ENCODE measurements around the gene OPN1SW. TPM values are rescaled to one million over a fixed set of nuclear protein-coding genes. Genes with fewer than 3 reads are reported as not detected.

Gene OPN1SW, protein sequence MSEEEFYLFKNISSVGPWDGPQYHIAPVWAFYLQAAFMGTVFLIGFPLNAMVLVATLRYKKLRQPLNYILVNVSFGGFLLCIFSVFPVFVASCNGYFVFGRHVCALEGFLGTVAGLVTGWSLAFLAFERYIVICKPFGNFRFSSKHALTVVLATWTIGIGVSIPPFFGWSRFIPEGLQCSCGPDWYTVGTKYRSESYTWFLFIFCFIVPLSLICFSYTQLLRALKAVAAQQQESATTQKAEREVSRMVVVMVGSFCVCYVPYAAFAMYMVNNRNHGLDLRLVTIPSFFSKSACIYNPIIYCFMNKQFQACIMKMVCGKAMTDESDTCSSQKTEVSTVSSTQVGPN
- polyA plus RNA-seq = 0.97 and 2.2 TPM in 2 replicates

DNA sequence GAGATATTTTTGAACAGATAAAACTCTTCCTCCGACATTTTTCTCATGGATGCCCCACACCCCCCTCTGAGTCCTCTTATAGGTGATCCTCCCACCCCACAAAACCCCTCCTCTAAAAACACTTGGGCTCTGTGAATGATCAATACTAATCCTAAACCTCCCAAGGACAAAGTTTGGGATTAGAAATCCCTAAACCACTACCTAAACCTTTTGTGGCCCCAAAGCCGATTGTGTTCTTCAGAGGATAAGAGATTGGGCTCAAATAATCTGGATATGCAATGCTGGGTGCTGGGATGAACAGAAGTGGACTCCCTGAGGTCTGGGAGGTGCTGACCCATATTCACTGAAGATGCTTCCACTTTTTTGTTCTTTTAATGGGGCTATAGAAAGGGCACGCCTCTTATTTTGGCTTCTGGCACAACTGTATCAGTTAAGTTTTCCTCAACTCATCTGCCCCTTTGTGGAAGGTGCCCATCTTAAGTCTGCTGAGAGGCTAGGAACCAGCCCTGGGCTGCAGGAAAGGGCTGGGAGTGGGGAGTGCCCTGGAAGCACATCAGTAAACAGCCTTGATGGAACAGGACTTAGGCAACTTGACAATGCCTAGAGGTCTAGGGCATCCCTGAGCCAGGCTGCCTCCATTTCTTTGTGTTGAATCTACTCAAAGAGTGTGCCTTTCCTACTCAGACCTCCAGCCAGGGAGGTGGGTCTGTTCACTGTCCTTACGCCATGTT lies at the start of gene OPN1SW:
Gene OPN1SW (minus strand): TSS at position 51 of the 731 bp plus-strand sequence. CDS start 13 bp downstream, at position 38.

DNA sequence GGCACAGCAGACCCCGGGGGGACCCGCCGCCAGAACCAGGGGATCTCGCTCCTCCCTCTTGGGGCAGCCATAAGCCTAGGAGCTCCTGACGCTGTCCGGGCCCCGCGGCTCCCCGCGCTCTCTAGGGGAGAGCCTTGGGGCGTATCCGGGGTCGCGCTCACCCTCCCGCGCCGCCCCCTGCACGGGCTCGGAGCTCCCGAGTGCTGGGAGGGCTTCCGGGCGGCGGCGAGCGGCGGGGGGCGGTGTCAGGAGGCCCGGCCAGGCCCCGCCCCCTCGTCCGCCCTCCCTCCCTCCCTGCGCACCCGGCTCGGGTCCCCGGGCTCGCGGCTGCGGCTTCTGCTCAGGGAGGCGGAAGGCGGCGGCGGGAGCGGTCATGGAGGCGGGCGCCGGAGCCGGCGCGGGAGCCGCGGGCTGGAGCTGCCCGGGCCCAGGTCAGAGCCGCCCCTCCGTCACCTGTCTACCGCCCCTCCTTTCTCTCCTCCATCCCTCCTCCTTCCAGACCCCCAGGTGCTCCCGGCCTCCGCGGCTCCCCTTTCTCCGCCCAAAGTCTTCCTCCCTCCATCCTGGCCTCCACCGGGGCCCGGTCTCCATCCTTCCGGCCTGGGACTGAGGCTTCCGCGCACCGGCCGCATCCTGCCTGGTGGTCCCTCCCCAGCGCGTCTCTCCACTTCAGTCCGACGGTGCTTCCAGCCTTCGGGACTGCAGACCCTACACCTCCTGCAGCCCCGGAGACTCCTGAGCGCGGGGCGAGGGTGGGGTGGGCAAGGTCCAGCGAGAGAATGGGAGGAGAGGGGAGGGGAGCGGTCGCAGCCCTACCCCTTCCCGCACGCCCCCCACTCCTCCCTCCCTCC lies 15.8 kb upstream of the OPN1SW start, which contains the start of gene CCDC136:
Gene CCDC136 (plus strand): TSS at position 848 of the 851 bp plus-strand sequence. CDS start 444 bp downstream, outside the sequence.

GRCh38 chr7:128739048-128739962 lies 36.3 kb downstream of the OPN1SW start, which contains the start of gene CALU:
CALU (plus strand) TSS chr7:128739359; CDS start chr7:128748584, 9,225 bp downstream.

Other genes with a start within 250 kb of the OPN1SW start
- 0.17 TPM in 1 of 2 replicates, not detected in the other for gene GARIN1A, start 103.5 kb downstream of the OPN1SW start, polyA plus RNA-seq
- 57.9 and 67.0 TPM in 2 replicates for gene CALU, start 36.4 kb downstream of the OPN1SW start, polyA plus RNA-seq
- gene CCDC136, start 16.2 kb upstream of the OPN1SW start, polyA plus RNA-seq = 27.8 and 30.8 TPM in 2 replicates
- gene FLNC, start 54.6 kb upstream of the OPN1SW start, polyA plus RNA-seq = not detected in 2 replicates
- gene ATP6V1F, start 87.1 kb upstream of the OPN1SW start, polyA plus RNA-seq = 865 and 1,189 TPM in 2 replicates
- gene KCP, start 134.9 kb upstream of the OPN1SW start, polyA plus RNA-seq = 0.13 and 0.17 TPM in 2 replicates
- not detected in 2 replicates for gene IRF5, start 162.1 kb upstream of the OPN1SW start, polyA plus RNA-seq

Measured in Purkinje cell (primary cell).